Measurements from ENCODE around the gene JMJD8. TPM values are rescaled to one million over a fixed set of nuclear protein-coding genes. Genes with fewer than 3 reads are reported as not detected.
A peak's percentile ranks its signal among the peaks of the same experiment; 100 is the strongest.

Gene JMJD8
- total RNA-seq, 2 donors from 2014 or later = 48.8 to 55.6 TPM

DNA sequence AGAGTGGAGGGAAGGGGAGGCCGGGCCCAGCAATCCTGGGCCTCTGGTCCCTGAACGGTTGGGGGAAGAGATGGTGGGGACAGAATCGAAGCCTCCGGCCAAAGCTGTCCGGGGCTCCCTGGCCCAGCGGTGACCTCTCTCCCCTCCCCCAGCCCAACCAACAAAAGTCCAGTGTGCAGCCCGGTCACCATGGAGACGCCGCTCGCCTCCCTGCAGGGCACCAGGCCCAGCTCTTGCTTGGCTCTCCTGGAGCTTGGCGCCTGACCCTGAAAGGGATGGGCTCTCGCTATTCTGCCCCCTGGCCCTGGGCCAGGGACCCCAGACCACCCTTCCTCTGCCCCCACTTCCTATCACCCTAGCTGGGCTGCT is 32.0 kb upstream of the JMJD8 start:
- peak overlapping the region; percentile 49 for H3K4me3 Mint-ChIP-seq
- Histone ChIP-seq H3K4me1 (ENCODE audit: control insufficient read depth, insufficient read depth, low read length) (peaks cover 8% of the 10 kb centered on the region), H3K9ac (ENCODE audit: extremely low read depth, low read length, poor library complexity, severe bottlenecking) (no peak overlapping the region), H3K27ac (ENCODE audit: low read depth, low read length) (peak overlapping the region; percentile 68), H3K27me3 (ENCODE audit: control insufficient read depth, insufficient read depth, low read length, poor library complexity, severe bottlenecking) (peaks cover 28% of the 10 kb centered on the region), H3K9me3 (ENCODE audit: control insufficient read depth, low read length) (no peaks in the 10 kb centered on the region), H3K4me3 (ENCODE audit: low read length) (peak overlapping the region; percentile 40), H3K36me3 (ENCODE audit: control insufficient read depth, insufficient read depth, low read length) (no peaks in the 10 kb centered on the region)
- TF ChIP-seq, protein P1, sequence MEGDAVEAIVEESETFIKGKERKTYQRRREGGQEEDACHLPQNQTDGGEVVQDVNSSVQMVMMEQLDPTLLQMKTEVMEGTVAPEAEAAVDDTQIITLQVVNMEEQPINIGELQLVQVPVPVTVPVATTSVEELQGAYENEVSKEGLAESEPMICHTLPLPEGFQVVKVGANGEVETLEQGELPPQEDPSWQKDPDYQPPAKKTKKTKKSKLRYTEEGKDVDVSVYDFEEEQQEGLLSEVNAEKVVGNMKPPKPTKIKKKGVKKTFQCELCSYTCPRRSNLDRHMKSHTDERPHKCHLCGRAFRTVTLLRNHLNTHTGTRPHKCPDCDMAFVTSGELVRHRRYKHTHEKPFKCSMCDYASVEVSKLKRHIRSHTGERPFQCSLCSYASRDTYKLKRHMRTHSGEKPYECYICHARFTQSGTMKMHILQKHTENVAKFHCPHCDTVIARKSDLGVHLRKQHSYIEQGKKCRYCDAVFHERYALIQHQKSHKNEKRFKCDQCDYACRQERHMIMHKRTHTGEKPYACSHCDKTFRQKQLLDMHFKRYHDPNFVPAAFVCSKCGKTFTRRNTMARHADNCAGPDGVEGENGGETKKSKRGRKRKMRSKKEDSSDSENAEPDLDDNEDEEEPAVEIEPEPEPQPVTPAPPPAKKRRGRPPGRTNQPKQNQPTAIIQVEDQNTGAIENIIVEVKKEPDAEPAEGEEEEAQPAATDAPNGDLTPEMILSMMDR (conservative IDR thresholded peaks at IDR 0.05) = no peak
- no peaks in the 10 kb centered on the region for H3K9me3 Mint-ChIP-seq
- H3K27me3 Mint-ChIP-seq (ENCODE audit: insufficient read depth) = peaks cover 29% of the 10 kb centered on the region
- no peak overlapping the region for H3K27ac Mint-ChIP-seq
- H3K36me3 Mint-ChIP-seq (ENCODE audit: low read depth) = no peaks in the 10 kb centered on the region
- WGBS, 2 experiments (ENCODE audit: insufficient coverage in 1 of 2, insufficient read length in 1 of 2) = 6 to 33% methylated on average over 2 to 12 of the region's 12 CpGs
- peaks cover 9% of the 10 kb centered on the region for H3K4me1 Mint-ChIP-seq
- DNase-seq = peak; percentile 63

DNA sequence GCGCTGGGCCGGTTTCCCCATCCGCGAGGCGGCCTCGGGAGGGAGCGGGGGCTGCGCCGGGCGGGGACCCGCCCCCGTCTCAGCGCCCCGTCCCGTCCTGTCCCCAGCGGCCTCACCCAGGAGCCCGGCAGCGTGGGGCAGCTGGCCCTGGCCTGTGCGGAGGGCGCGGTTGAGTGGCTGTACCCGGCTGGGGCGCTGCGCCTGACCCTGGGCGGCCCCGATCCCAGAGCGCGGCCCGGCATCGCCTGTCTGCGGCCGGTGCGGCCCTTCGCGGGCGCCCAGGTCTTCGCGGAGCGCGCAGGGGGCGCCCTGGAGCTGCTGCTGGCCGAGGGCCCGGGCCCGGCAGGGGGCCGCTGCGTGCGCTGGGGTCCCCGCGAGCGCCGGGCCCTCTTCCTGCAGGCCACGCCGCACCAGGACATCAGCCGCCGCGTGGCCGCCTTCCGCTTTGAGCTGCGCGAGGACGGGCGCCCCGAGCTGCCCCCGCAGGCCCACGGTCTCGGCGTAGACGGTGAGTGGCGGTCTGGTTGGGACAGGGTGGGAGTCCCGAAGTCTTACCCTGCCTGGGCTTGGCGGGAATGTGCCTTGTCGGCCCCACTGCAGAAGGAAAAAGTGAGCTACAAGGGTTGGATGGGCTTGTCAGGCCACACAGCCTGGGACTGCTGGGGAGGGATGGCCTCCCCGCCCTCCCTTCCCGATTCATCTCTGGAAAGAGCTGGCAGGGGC is 31.5 kb upstream of the JMJD8 start:
- Mint-ChIP-seq H3K9me3 (no peaks in the 10 kb centered on the region), H3K27ac (no peak overlapping the region), H3K4me1 (peaks cover 9% of the 10 kb centered on the region), H3K4me3 (peak overlapping the region; percentile 49), H3K27me3 (ENCODE audit: insufficient read depth) (peaks cover 30% of the 10 kb centered on the region), H3K36me3 (ENCODE audit: low read depth) (no peaks in the 10 kb centered on the region)
- Histone ChIP-seq H3K4me1 (ENCODE audit: control insufficient read depth, insufficient read depth, low read length) (peaks cover 8% of the 10 kb centered on the region), H3K4me3 (ENCODE audit: low read length) (peak overlapping the region; percentile 60), H3K9me3 (ENCODE audit: control insufficient read depth, low read length) (no peaks in the 10 kb centered on the region), H3K27me3 (ENCODE audit: control insufficient read depth, insufficient read depth, low read length, poor library complexity, severe bottlenecking) (peaks cover 34% of the 10 kb centered on the region), H3K36me3 (ENCODE audit: control insufficient read depth, insufficient read depth, low read length) (no peaks in the 10 kb centered on the region), H3K27ac (ENCODE audit: low read depth, low read length) (peak overlapping the region; percentile 68), H3K9ac (ENCODE audit: extremely low read depth, low read length, poor library complexity, severe bottlenecking) (no peak overlapping the region)
- TF ChIP-seq, protein P1 (conservative IDR thresholded peaks at IDR 0.05) = peak; percentile 53
- whole genome bisulfite sequencing, 2 experiments (ENCODE audit: insufficient coverage in 1 of 2, insufficient read length in 1 of 2) = 5 to 8% methylated on average over 11 to 74 of the region's 74 CpGs
- DNase-seq = peak; percentile 79

DNA sequence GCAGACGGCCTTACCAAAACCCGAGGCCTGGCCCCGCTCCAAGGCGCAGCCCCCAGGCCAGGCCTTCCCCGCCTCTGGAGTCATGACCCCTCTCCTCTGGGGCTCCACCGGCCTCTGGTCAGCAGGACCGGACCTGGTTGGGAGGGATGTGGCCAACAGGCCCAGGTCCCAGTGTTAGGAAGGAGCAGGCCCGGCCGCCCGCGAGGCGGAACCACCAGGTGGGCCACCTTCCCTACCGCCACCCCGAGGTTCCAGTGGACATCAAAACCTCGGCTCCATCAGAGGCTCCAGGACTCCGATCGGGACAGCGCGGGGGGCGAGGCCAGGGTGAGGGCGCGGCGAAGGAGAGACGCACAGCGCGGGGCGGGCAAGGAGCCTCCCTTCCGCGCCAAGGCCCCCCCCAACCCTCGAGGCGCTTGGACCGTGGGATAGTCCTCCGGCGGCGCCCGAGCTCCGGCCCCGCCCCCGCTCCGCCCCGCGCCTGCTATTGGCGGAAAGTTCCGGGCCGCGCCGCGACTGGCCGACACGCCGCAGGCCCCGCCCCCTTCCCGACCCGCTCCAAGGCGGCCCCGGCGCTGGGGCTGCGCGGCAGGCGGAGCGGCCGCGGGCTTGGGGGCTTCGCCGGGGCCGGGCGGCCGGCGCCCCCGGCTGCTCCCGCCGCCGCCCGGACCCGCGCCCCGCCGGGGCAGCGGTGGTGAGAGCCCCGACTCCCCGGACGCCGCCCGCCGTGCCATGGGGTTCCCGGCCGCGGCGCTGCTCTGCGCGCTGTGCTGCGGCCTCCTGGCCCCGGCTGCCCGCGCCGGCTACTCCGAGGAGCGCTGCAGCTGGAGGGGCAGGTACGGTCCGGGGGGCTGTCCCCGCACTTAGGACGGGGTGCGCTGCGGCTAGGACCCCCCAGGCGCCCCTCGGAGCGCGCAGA is 30.7 kb upstream of the JMJD8 start, which contains the start of gene METRN:
TSS of gene METRN (plus strand) at position 561 of the 919 bp plus-strand sequence. CDS start at position 733, 172 bp downstream.
- no peak within 1 kb of the TSS for H3K27ac Mint-ChIP-seq
- Histone ChIP-seq H3K9ac (ENCODE audit: extremely low read depth, low read length, poor library complexity, severe bottlenecking) (no peak within 1 kb of the TSS), H3K4me1 (ENCODE audit: control insufficient read depth, insufficient read depth, low read length) (peaks cover 4% of the 10 kb centered on the region), H3K4me3 (ENCODE audit: low read length) (peak within 1 kb of the TSS; percentile 60), H3K9me3 (ENCODE audit: control insufficient read depth, low read length) (no peaks in the 10 kb centered on the region), H3K27ac (ENCODE audit: low read depth, low read length) (peak within 1 kb of the TSS; percentile 68), H3K36me3 (ENCODE audit: control insufficient read depth, insufficient read depth, low read length) (no peaks in the 10 kb centered on the region), H3K27me3 (ENCODE audit: control insufficient read depth, insufficient read depth, low read length, poor library complexity, severe bottlenecking) (peaks cover 42% of the 10 kb centered on the region)
- H3K4me3 Mint-ChIP-seq = peak within 1 kb of the TSS; percentile 49
- 9 to 59% methylated on average over 6 to 108 of the region's 108 CpGs for WGBS, 2 experiments (ENCODE audit: insufficient coverage in 1 of 2, insufficient read length in 1 of 2)
- TF ChIP-seq, protein P1 (conservative IDR thresholded peaks at IDR 0.05) = no peak
- H3K36me3 Mint-ChIP-seq (ENCODE audit: low read depth) = no peaks in the 10 kb centered on the region
- H3K4me1 Mint-ChIP-seq = peaks cover 6% of the 10 kb centered on the region
- H3K27me3 Mint-ChIP-seq (ENCODE audit: insufficient read depth) = peaks cover 38% of the 10 kb centered on the region
- H3K9me3 Mint-ChIP-seq = no peaks in the 10 kb centered on the region
- peak; percentile 95 for DNase-seq
